ENCODE measurements around the gene ING3.

The ING3 gene, protein sequence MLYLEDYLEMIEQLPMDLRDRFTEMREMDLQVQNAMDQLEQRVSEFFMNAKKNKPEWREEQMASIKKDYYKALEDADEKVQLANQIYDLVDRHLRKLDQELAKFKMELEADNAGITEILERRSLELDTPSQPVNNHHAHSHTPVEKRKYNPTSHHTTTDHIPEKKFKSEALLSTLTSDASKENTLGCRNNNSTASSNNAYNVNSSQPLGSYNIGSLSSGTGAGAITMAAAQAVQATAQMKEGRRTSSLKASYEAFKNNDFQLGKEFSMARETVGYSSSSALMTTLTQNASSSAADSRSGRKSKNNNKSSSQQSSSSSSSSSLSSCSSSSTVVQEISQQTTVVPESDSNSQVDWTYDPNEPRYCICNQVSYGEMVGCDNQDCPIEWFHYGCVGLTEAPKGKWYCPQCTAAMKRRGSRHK

GRCh38 chr7:120950539-120951308 lies at the start of gene ING3:
Gene ING3, plus strand, starts transcription at chr7:120950777. Its CDS starts 120 bp downstream, at chr7:120950897.
- peak within 1 kb of the TSS; percentile 90 for H3K27ac ChIP-seq
- peak; percentile 85 for DNase-seq (ENCODE audit: low read depth, low spot score)

DNA sequence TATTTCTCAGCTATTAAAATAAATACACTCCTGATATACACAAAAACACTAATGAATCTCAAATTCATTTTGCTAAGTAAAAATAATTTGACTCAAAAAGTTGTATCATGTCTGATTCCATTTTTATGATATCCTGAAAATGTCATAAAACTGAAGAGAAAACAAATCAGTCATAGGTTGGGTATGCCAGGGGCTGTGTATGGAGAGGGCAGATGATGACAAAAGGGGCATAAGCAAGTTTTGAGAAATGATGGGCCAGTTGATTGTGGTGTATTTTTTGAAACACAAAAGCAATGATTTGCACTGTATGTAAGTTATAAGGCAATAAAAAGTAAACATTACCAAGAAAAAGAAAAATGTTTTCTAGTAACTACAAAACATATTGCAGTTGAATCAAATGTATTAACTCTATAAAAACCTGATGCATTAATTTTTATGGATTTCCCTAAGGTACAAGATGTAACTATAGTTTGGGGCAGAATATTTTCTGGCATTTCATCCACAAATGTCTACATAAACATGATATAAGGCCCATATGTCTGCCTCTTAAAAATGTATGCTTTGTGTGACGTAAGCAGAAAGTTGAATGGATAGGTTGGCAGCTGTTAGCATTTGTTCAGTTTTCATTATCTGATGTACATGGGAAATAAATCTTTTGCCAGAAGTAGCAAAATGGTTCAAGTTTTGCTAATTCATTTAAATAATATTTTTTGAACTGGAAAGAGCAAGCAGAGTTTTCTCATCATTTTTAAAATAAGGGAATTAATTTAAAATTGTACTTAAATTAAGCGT lies 35.1 kb upstream of the ING3 start:
- no peak for DNase-seq (ENCODE audit: low read depth, low spot score)
- H3K27ac ChIP-seq = no peak overlapping the region

GRCh38 chr7:120916121-120916520 lies 34.5 kb upstream of the ING3 start:
- no peak overlapping the region for H3K27ac ChIP-seq
- no peak for DNase-seq (ENCODE audit: low read depth, low spot score)

DNA sequence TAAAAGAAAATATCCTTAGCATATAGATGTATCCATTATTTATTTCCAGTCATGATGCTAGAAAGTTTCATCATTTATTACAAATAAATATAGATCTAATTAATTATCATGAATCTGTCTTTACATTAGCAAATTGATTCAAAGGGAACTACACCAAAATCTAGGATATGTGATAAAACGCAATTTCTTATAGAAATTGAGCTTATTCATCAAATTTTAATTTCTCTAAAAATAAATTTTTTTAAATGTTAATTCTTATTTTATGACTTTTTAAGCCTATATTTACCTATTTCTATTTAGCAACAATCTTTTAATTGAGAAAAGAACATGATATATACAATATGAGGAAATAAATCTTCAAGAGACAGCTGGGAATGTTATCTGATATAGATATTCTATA lies 34.0 kb upstream of the ING3 start:
- DNase-seq (ENCODE audit: low read depth, low spot score) = no peak
- no peak overlapping the region for H3K27ac ChIP-seq

DNA sequence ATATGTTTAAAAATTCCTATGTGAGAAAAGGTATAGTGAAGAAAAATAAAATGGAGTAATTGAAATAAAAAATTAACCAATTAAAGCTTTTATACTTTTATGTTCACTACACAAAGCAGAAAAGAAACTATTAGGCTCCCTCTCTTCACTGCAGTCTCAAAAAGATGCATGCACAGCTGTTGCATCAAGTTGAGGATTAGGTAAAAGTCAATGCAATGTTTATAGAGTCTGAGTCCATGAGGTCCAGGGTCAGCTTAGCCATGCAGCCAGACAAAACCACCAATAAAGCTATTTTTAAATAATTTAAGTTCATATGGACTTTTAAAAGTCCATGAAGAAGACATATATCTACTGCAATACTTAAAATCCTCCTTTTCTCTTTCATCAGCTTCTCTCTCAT lies 31.1 kb upstream of the ING3 start:
- no peak for DNase-seq (ENCODE audit: low read depth, low spot score)
- H3K27ac ChIP-seq = no peak overlapping the region

DNA sequence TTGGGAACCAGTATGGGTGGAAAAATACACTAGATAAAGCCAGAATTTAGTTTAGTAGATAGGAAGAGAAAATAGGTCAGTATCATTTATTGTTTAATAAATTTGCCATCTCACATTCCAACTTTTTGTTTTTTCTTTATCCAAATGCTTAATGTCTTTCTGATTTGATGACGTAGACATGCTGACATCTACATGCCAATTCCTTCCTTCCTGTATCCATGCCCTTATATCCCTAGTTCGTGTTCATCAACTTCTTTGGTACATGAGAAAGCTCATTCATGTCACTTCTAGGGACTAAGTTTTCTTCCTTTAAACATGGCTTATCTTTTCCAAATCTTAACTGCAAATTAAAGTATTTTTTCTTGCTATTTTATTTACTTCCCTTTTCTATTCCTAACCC lies 30.5 kb upstream of the ING3 start:
- no peak for DNase-seq (ENCODE audit: low read depth, low spot score)

GRCh38 chr7:120920591-120921274 lies 29.8 kb upstream of the ING3 start:
- no peak overlapping the region for H3K27ac ChIP-seq

More for the DNA sequence above, 30.5 kb upstream of the ING3 start:
- H3K27ac ChIP-seq = no peak overlapping the region

DNA sequence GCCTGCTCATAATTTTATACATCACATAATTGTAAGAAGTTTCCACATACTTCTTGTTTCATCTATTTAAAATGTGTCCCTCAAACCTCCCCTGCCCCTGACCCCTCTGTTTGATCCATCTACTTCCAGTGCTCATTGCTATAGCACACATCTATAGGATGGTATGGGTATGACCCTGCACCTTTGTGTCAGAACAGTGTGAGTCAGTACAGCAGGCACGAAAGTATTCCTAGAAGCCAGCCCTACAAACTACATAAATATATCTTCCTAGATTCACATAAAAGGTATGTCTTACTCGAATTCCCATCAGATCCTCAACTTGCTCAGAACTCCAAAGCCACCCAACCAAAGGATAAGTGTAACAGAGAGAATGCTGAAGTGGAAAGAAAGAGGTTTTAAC lies 25.7 kb upstream of the ING3 start:
- DNase-seq (ENCODE audit: low read depth, low spot score) = no peak
- H3K27ac ChIP-seq = no peak overlapping the region

More at GRCh38 chr7:120920591-120921274, 29.8 kb upstream of the ING3 start:
- DNase-seq (ENCODE audit: low read depth, low spot score) = no peak

GRCh38 chr7:120925392-120925791 lies 25.2 kb upstream of the ING3 start:
- no peak for DNase-seq (ENCODE audit: low read depth, low spot score)
- H3K27ac ChIP-seq = no peak overlapping the region

DNA sequence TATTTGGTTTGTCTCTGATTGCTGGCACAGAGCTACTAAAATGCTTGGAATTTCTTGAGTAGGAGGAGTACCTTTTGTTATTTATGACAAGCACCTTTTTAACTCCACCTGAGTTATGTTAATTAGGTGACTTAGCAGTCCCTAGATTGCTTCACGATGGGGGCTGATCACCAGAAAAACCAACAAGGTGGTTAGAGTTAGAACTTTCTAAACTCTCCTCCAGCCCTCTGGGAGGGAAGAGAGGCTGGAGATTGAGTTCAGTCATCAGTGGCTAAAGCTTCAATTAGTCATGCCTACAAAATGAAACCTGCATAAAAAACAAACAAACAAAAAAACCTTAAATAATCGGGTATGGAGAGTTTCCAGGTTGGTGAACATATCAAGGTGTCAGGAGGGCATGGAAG lies 23.6 kb upstream of the ING3 start:
- peak; percentile 2 for DNase-seq (ENCODE audit: low read depth, low spot score)
- no peak overlapping the region for H3K27ac ChIP-seq

DNA sequence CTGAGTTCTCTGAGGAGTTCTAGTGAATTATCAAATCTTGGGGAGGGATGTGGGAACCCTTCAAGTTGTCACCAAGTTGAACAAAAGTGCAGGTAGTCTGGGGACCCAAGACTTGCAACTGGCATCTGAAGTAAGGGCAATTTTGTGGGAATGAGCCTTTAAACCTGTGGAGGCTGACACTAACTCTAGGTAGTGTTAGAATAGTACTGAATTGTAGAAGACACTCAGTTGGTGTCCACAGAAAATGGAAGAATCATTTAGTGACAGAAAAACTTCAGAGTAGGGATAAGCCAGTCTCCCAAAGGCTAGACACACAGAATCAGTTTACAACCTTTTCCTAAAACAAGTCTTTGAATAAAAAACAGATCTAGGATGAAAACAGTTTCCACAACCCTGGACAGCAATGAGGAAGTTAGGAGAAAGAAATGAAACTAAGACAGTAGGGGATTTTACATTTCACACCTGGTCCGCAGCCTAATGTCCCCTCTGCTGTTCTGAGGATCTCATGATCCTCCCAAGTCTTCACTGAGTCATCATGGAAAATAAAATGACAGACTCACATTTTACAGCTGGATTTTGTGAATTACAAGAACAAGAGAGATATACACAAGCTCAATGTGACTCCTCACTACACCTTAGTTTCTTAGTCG lies 23.0 kb upstream of the ING3 start:
- DNase-seq (ENCODE audit: low read depth, low spot score) = no peak
- H3K27ac ChIP-seq = no peak overlapping the region

GRCh38 chr7:120931243-120931642 lies 19.3 kb upstream of the ING3 start:
- DNase-seq (ENCODE audit: low read depth, low spot score) = no peak
- no peak overlapping the region for H3K27ac ChIP-seq

- DNase-seq (ENCODE audit: low read depth, low spot score) = no peak
- H3K27ac ChIP-seq = no peak overlapping the region
These were observed 17.1 kb upstream of the ING3 start for GRCh38 chr7:120933475-120933874.

GRCh38 chr7:120939345-120939744 lies 11.2 kb upstream of the ING3 start:
- no peak for DNase-seq (ENCODE audit: low read depth, low spot score)
- no peak overlapping the region for H3K27ac ChIP-seq

DNA sequence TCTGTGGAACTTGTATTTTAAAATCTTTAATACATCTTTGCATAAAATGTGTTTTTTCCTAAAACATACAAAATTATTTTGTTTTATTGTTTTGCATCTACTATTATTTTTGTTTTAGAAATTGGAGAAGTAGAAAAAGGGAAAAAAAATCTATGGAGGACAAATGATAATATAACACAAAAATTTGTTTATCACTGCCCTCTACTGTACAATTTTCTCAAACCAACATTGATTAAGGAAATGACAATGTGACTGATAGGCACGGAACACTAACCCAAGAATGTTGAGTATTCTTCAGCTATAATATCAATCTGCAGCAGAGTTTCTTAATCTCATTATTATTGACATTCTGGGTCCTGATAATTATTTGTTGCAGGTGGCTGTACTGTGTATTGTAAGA lies 9.5 kb upstream of the ING3 start:
- DNase-seq (ENCODE audit: low read depth, low spot score) = no peak

DNA sequence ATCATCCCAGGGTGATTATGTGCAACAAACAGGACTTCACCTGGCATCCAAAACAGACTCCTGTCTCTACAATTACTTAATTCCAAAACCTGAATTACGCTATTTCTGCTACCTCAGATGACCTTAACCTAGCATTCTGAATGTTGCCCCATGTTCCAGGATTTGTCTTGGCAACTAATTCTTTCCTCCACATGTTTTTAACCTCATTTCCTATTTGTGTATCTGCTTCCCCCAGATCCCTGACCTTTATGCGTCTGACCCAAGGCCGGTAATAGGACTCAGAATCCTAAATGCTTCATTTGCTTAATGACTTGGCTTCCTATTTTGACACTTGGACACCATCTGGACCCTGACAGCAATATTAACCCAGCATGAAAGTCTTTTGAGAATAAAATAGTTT lies 8.7 kb upstream of the ING3 start:
- no peak overlapping the region for H3K27ac ChIP-seq

More for the DNA sequence above, 9.5 kb upstream of the ING3 start:
- H3K27ac ChIP-seq = no peak overlapping the region

DNA sequence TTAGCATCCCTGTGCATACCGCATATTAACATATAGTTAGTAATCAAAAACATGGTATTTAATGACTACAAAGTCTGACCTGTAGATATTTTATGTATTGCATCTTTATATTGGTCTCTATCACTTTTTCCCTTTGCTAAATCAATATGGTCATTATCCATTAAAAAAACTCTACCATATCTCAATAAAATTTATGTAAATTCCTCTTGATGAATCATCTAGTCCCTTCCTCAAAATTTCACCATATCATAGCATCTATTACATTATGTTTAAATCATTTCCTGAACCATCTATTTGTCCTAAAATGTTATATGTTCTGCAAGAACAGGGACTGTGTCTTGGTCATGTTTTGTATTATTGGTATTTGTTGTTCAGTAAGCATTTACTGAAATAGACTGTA lies 7.7 kb upstream of the ING3 start:
- no peak for DNase-seq (ENCODE audit: low read depth, low spot score)
- no peak overlapping the region for H3K27ac ChIP-seq

More for the DNA sequence above, 8.7 kb upstream of the ING3 start:
- no peak for DNase-seq (ENCODE audit: low read depth, low spot score)

DNA sequence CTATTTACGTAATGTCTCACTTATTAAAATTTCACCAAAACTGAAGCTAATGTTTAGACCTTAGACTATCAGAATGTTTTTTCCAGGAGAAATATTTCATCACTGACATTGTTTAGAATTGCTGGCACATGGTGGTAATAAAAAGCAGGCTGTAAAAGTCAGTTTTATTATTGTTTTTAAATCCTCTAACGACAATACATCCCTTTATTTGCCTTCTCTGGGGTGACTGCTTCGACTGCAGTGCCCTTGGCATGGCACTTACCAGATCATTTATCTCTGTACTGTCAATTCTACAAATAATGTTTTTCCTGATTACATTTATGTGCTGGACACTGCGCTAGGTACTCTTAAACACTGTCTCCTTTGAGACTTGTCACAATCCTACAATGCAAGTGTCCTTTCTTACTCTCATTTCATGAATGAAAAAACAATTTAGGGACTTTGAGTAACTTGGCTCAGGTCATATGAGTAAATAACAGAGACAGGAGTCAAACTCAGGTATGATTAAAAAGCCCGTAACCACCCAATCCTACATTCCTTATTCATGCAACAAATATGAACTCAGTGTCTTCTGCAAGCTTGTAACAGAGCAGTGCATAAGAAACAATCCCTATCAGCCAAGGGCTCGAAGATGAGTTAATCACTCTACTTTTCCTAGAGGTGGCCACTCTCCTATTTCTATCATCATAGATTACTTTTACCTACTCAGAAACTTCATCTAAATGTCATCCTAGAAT lies 5.6 kb upstream of the ING3 start:
- DNase-seq (ENCODE audit: low read depth, low spot score) = no peak

GRCh38 chr7:120947980-120948379 lies 2.6 kb upstream of the ING3 start:
- no peak for DNase-seq (ENCODE audit: low read depth, low spot score)
- no peak overlapping the region for H3K27ac ChIP-seq

More for the DNA sequence above, 5.6 kb upstream of the ING3 start:
- no peak overlapping the region for H3K27ac ChIP-seq
